PC-3 (cell line): ENCODE results near the gene RAB1A. TPM values are rescaled to one million over a fixed set of nuclear protein-coding genes. Genes with fewer than 3 reads are reported as not detected.

Experiments
- ATAC-seq: fragments of 200-7000 bp; cut with Tn5 transposase; 2 replicates; pipeline ENCODE4 v1.9.1; 2020; ENCODE audit warnings: mild to moderate bottlenecking, moderate library complexity
- BruUV-seq: library from RNA; stranded (reverse); fragments of 400-500 nt; replicated peaks from 2 replicates; lab custom pipeline; 2021; lab: Mats Ljungman, UMichigan
- CTCF ChIA-PET: fragments of 300-600 bp; sonication (Branson Sonifier 250); formaldehyde crosslinking; loops from one replicate; lab custom pipeline; 2022; ENCODE audit warnings: antibody characterized with exemption; lab: Charles Lee
- POLR2A ChIA-PET: fragments of 300-600 bp; sonication (Branson Sonifier 250); formaldehyde crosslinking; loops from one replicate; lab custom pipeline; 2022; ENCODE audit warnings: antibody characterized with exemption; ENCODE audit not compliant: unreplicated experiment; lab: Charles Lee
- DNase-seq: peaks from one replicate; pipeline ENCODE4 v3.0.0-alpha.2; 2015
- H2AFZ ChIP-seq: fragments of 300-600 bp; sonication (generic); 2 replicates; pipeline ENCODE4 v1.6.0; 2016; ENCODE audit warnings: antibody characterized with exemption, low read length
- H3F3A ChIP-seq: fragments of 300-600 bp; sonication (generic); one replicate; pipeline ENCODE4 v1.6.0; 2017; ENCODE audit warnings: antibody characterized with exemption, low read length, control low read depth, mild to moderate bottlenecking; ENCODE audit not compliant: unreplicated experiment
- H3K27ac ChIP-seq: fragments of 300-600 bp; sonication (generic); 2 replicates; pipeline ENCODE4 v1.5.1; 2016; ENCODE audit warnings: mild to moderate bottlenecking, low read length
- H3K27me3 ChIP-seq: fragments of 300-600 bp; sonication (generic); 2 replicates; pipeline ENCODE4 v1.6.1; 2016; ENCODE audit warnings: low read length, mixed read lengths
- H3K36me3 ChIP-seq: fragments of 300-600 bp; sonication (generic); 2 replicates; pipeline ENCODE4 v1.6.1; 2016; ENCODE audit warnings: low read depth, mixed run types, low read length, mixed read lengths
- H3K4me1 ChIP-seq: fragments of 300-600 bp; sonication (generic); 2 replicates; pipeline ENCODE4 v1.5.1; 2016; ENCODE audit warnings: low read length; ENCODE audit not compliant: insufficient read depth
- H3K4me2 ChIP-seq: fragments of 300-600 bp; sonication (generic); 2 replicates; pipeline ENCODE4 v1.6.0; 2016; ENCODE audit warnings: low read length
- H3K4me3 ChIP-seq: fragments of 300-600 bp; sonication (generic); 2 replicates; pipeline ENCODE4 v1.5.1; 2016; ENCODE audit warnings: mild to moderate bottlenecking, low read length, mixed read lengths
- H3K79me2 ChIP-seq: fragments of 300-600 bp; sonication (generic); 2 replicates; pipeline ENCODE4 v1.6.1; 2017; ENCODE audit warnings: low read length, mixed read lengths
- H3K9ac ChIP-seq: fragments of 300-600 bp; sonication (generic); 2 replicates; pipeline ENCODE4 v1.6.0; 2016; ENCODE audit warnings: mild to moderate bottlenecking, low read length
- H3K9me2 ChIP-seq: fragments of 300-600 bp; sonication (generic); replicated peaks from 2 replicates; pipeline ENCODE4 v1.6.1; 2016; ENCODE audit warnings: mixed run types, low read length, mixed read lengths
- H3K9me3 ChIP-seq: fragments of 300-600 bp; sonication (generic); 2 replicates; pipeline ENCODE4 v1.6.1; 2016; ENCODE audit warnings: low read length, mixed read lengths
- H4K20me1 ChIP-seq: fragments of 300-600 bp; sonication (generic); 2 replicates; pipeline ENCODE4 v1.6.1; 2016; ENCODE audit warnings: low read length, mixed read lengths
- EZH2 ChIP-seq: fragments of 300-600 bp; sonication (generic); IDR thresholded peaks from one replicate; pipeline ENCODE4 v1.6.1; 2017; ENCODE audit warnings: antibody characterized with exemption, mild to moderate bottlenecking, low read length; ENCODE audit not compliant: unreplicated experiment
- EZH2phosphoT487 ChIP-seq: fragments of 300-600 bp; sonication (generic); IDR thresholded peaks from 2 replicates; pipeline ENCODE4 v1.6.1; 2018; ENCODE audit warnings: mild to moderate bottlenecking, antibody characterized with exemption, low read length, borderline replicate concordance
- intact Hi-C: fragments of 100-400 bp; cut with micrococcal nuclease; formaldehyde crosslinking; loops from 2 replicates; pipeline ENCODE4 v1.9.0; 2023
- total RNA-seq: library from RNA; depleted of rRNA; stranded (reverse); fragments of >200 nt; gene quantifications from 2 replicates; pipeline ENCODE4 v1.2.3, GENCODE V29; 2014
- TF ChIP-seq, protein P1 (sequence below): fragments of 300-600 bp; sonication (generic); conservative IDR thresholded peaks from 2 replicates; pipeline ENCODE4 v1.5.1; 2017; ENCODE audit warnings: antibody characterized with exemption, low read depth, mild to moderate bottlenecking, low read length

Gene RAB1A
- total RNA-seq, 1 experiment from 2014 or later: 96.9 TPM

GRCh38 chr2:65161551-65162100, 31.7 kb upstream of the RAB1A start:
- H3K27ac ChIP-seq: no peak overlapping the region
- no peaks in the 10 kb centered on the region for H3K9me3 ChIP-seq
- H3K4me2 ChIP-seq: peak overlapping the region; percentile 24
- H4K20me1 ChIP-seq: no peaks in the 10 kb centered on the region
- H3K9ac ChIP-seq: no peak overlapping the region
- TF ChIP-seq EZH2 (no peak), EZH2phosphoT487 (no peak)
- TF ChIP-seq, protein P1, sequence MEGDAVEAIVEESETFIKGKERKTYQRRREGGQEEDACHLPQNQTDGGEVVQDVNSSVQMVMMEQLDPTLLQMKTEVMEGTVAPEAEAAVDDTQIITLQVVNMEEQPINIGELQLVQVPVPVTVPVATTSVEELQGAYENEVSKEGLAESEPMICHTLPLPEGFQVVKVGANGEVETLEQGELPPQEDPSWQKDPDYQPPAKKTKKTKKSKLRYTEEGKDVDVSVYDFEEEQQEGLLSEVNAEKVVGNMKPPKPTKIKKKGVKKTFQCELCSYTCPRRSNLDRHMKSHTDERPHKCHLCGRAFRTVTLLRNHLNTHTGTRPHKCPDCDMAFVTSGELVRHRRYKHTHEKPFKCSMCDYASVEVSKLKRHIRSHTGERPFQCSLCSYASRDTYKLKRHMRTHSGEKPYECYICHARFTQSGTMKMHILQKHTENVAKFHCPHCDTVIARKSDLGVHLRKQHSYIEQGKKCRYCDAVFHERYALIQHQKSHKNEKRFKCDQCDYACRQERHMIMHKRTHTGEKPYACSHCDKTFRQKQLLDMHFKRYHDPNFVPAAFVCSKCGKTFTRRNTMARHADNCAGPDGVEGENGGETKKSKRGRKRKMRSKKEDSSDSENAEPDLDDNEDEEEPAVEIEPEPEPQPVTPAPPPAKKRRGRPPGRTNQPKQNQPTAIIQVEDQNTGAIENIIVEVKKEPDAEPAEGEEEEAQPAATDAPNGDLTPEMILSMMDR: no peak
- ChIA-PET POLR2A (no interaction called here), CTCF (interaction anchor here (0.6 kb wide), 1 partner anchor 515 kb away, joined by 3 read pairs; no protein-coding TSS in a partner anchor)
- peak overlapping the region; percentile 52; the same call in 1 of the 2 replicates for H2AFZ ChIP-seq
- no peaks in the 10 kb centered on the region for H3K27me3 ChIP-seq
- BruUV-seq: no TSS peak
- H3K9me2 ChIP-seq: no peaks in the 10 kb centered on the region
- no peaks in the 10 kb centered on the region for H3K36me3 ChIP-seq
- no peak overlapping the region for H3K4me3 ChIP-seq
- peaks cover 17% of the 10 kb centered on the region for H3K4me1 ChIP-seq
- DNase-seq (peak; percentile 56), ATAC-seq (peak; percentile 78)
- no peaks in the 10 kb centered on the region for H3K79me2 ChIP-seq
- intact Hi-C loops: no loop called here
- H3F3A ChIP-seq: no peaks in the 10 kb centered on the region

DNA sequence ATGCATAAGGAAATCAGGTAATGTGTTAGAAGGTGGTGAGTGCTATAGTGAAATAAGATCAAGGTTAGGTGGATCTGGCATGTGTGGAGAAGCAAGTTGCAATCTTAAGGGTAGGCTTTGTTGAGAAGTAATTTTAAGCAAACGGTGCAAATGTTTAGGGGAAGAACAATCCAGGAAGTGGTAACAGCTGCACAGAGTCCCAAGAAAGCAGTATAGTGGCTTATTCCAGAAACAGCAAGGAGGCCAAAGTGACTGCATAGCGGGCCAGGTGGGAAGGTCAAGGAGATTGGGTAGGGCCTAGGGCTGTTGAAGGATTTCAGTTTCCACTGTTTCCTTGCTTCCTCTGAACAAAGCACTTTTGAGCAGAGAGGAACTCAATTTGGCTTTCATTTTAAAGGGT, 30.0 kb upstream of the RAB1A start:
- CTCF ChIA-PET: no interaction called here
- DNase-seq (no peak), ATAC-seq (no peak)
- Histone ChIP-seq H3K27ac (no peak overlapping the region), H3K36me3 (no peaks in the 10 kb centered on the region), H3K9ac (no peak overlapping the region), H3K9me3 (no peaks in the 10 kb centered on the region), H2AFZ (no peak overlapping the region), H3K9me2 (no peaks in the 10 kb centered on the region), H3K27me3 (no peaks in the 10 kb centered on the region), H3K4me2 (no peak overlapping the region), H3K4me3 (no peak overlapping the region), H4K20me1 (no peaks in the 10 kb centered on the region), H3K4me1 (peaks cover 17% of the 10 kb centered on the region), H3F3A (no peaks in the 10 kb centered on the region), H3K79me2 (no peaks in the 10 kb centered on the region)
- intact Hi-C loops: no loop called here
- no peak for TF ChIP-seq EZH2phosphoT487
- TF ChIP-seq, protein P1: no peak
- TF ChIP-seq EZH2: no peak
- BruUV-seq: no TSS peak
- POLR2A ChIA-PET: no interaction called here

DNA sequence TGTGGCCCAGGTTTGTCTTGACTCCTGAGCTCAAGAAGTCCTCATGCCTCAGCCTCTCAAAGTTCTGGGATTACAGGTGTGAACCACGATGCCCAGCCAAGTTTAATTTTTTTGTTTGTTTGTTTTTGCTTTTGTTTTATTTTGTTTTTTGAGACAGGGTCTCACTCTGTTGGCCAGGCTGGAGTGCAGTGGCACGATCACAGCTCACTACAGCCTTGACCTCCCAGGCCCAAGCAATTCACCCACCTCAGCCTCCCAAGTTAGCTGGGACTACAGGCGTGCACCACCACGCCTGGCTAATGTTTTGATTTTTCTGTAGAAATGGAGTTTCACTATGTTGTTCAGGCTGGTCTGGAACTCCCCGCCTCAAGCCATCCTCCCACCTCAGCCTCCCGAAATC, 29.4 kb upstream of the RAB1A start:
- Histone ChIP-seq H3K9me3 (no peaks in the 10 kb centered on the region), H3K79me2 (no peaks in the 10 kb centered on the region), H4K20me1 (no peaks in the 10 kb centered on the region), H3K27ac (no peak overlapping the region), H3K4me3 (no peak overlapping the region), H3K4me2 (no peak overlapping the region), H3K9ac (no peak overlapping the region), H2AFZ (no peak overlapping the region), H3K27me3 (no peaks in the 10 kb centered on the region), H3K4me1 (peaks cover 17% of the 10 kb centered on the region), H3K36me3 (no peaks in the 10 kb centered on the region), H3K9me2 (no peaks in the 10 kb centered on the region), H3F3A (no peaks in the 10 kb centered on the region)
- intact Hi-C loops: no loop called here
- ATAC-seq (no peak), DNase-seq (no peak)
- ChIA-PET POLR2A (no interaction called here), CTCF (no interaction called here)
- no peak for TF ChIP-seq EZH2
- TF ChIP-seq, protein P1: no peak
- no peak for TF ChIP-seq EZH2phosphoT487
- no TSS peak for BruUV-seq
